Hepatocyte (in vitro differentiated cells): ENCODE data around the gene VMAC. TPM values are rescaled to one million over a fixed set of nuclear protein-coding genes. Genes with fewer than 3 reads are reported as not detected.

ENCODE experiments used
- DNase-seq: peaks from one replicate; pipeline ENCODE4 v3.0.0-alpha.2; 2016; ENCODE audit warnings: low spot score
- H2AFZ ChIP-seq: fragments of 200-600 bp; sonication (generic); 2 replicates; pipeline ENCODE4 v1.6.0; 2016; ENCODE audit warnings: antibody characterized with exemption, mild to moderate bottlenecking
- H3K27ac ChIP-seq: fragments of 200-600 bp; sonication (generic); 2 replicates; pipeline ENCODE4 v1.5.1; 2016; ENCODE audit warnings: mild to moderate bottlenecking
- H3K27me3 ChIP-seq: fragments of 200-600 bp; sonication (generic); 2 replicates; pipeline ENCODE4 v1.6.1; 2016
- H3K36me3 ChIP-seq: fragments of 200-600 bp; sonication (generic); replicated peaks from 2 replicates; pipeline ENCODE4 v1.5.1; 2016; ENCODE audit warnings: low read depth; ENCODE audit not compliant: insufficient read depth
- H3K4me1 ChIP-seq: fragments of 200-600 bp; sonication (generic); 2 replicates; pipeline ENCODE4 v1.5.1; 2016; ENCODE audit warnings: mild to moderate bottlenecking, moderate library complexity; ENCODE audit not compliant: insufficient read depth
- H3K4me2 ChIP-seq: fragments of 200-600 bp; sonication (generic); 2 replicates; pipeline ENCODE4 v1.6.0; 2016
- H3K4me3 ChIP-seq: fragments of 200-600 bp; sonication (generic); 2 replicates; pipeline ENCODE4 v1.5.1; 2016; ENCODE audit warnings: mild to moderate bottlenecking
- H3K79me2 ChIP-seq: fragments of 200-600 bp; sonication (generic); 2 replicates; pipeline ENCODE4 v1.6.0; 2017; ENCODE audit warnings: mild to moderate bottlenecking
- H3K9me2 ChIP-seq: fragments of 200-600 bp; sonication (generic); replicated peaks from 2 replicates; pipeline ENCODE4 v1.6.0; 2017; ENCODE audit warnings: mild to moderate bottlenecking; ENCODE audit not compliant: insufficient read depth
- H3K9me3 ChIP-seq: fragments of 200-600 bp; sonication (generic); 2 replicates; pipeline ENCODE4 v1.5.1; 2016; ENCODE audit warnings: low read depth, mild to moderate bottlenecking
- H4K20me1 ChIP-seq: fragments of 200-600 bp; sonication (generic); 2 replicates; pipeline ENCODE4 v1.6.0; 2016; ENCODE audit warnings: mild to moderate bottlenecking; ENCODE audit not compliant: insufficient read depth, poor library complexity, severe bottlenecking
- EZH2 ChIP-seq: fragments of 200-600 bp; sonication (generic); IDR thresholded peaks from 2 replicates; pipeline ENCODE4 v1.6.1; 2016; ENCODE audit warnings: antibody characterized with exemption, mild to moderate bottlenecking, borderline replicate concordance
- EZH2phosphoT487 ChIP-seq: fragments of 200-600 bp; sonication (generic); IDR thresholded peaks from one replicate; pipeline ENCODE4 v1.6.1; 2018; ENCODE audit warnings: antibody characterized with exemption, mild to moderate bottlenecking, low read depth, moderate library complexity; ENCODE audit not compliant: unreplicated experiment, severe bottlenecking
- WGBS: methylation state at CpG from one replicate; pipeline ENCODE4 v1.1.6; 2016; ENCODE audit warnings: low lambda C conversion rate; ENCODE audit errors: missing lambda C conversion rate; 5-methylcytosine and 5-hydroxymethylcytosine counted together
- polyA plus RNA-seq: library from polyadenylated mRNA; unstranded; fragments of >200 nt; fragmentation: Nextera tagmentation; extraction: Ambion mirVana; gene quantifications from 2 replicates; pipeline ENCODE4 v1.2.1, GENCODE V29; 2016
- total RNA-seq: library from RNA; depleted of rRNA; stranded (reverse); fragments of >200 nt; gene quantifications from 2 replicates; pipeline ENCODE4 v1.2.3, GENCODE V29; 2014
- TF ChIP-seq, protein P1 (sequence below): fragments of 200-600 bp; sonication (generic); IDR thresholded peaks from 2 replicates; pipeline ENCODE4 v1.5.1; 2016; ENCODE audit warnings: antibody characterized with exemption, mild to moderate bottlenecking; ENCODE audit not compliant: poor library complexity

VMAC gene
- total and polyA plus RNA-seq, 2 experiments from 2014 or later, result 4.5 to 5.9 TPM

DNA sequence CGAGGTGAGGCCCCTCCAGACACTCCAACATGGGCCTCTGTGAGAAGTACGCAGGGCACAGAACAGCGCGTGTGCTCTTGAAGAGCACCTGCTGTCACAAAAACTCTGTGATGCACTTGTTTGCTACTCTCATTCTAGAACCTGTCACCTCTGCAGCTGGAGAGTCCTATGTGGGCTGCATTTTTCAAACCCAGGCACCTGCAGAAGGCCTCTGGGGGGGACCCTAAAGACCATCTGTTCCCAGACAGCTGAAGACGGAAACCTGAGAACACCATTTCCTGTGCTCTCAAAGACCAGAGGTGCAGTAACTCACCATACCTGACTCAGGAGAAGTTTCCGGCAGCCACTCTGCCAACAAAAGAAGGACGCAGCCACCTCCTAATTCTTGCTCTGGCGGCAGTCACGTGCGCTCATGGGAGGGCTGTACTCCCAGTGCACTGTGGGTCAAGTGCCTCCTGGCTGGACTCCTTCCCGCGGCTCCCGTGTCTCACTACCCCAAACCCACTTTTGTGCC lies 45.2 kb downstream of the VMAC start:
- Histone ChIP-seq H3K36me3 (no peaks in the 10 kb centered on the region), H3K27me3 (no peaks in the 10 kb centered on the region), H3K79me2 (peaks cover 95% of the 10 kb centered on the region), H2AFZ (no peak overlapping the region), H3K4me2 (no peak overlapping the region), H3K4me1 (peaks cover 64% of the 10 kb centered on the region), H3K9me2 (no peaks in the 10 kb centered on the region), H4K20me1 (peaks cover 65% of the 10 kb centered on the region), H3K9me3 (no peaks in the 10 kb centered on the region), H3K4me3 (no peak overlapping the region), H3K27ac (peak overlapping the region; percentile 86)
- WGBS, result 95% methylated on average over 13 of the region's 13 CpGs
- DNase-seq, result no peak
- TF ChIP-seq, protein P1, sequence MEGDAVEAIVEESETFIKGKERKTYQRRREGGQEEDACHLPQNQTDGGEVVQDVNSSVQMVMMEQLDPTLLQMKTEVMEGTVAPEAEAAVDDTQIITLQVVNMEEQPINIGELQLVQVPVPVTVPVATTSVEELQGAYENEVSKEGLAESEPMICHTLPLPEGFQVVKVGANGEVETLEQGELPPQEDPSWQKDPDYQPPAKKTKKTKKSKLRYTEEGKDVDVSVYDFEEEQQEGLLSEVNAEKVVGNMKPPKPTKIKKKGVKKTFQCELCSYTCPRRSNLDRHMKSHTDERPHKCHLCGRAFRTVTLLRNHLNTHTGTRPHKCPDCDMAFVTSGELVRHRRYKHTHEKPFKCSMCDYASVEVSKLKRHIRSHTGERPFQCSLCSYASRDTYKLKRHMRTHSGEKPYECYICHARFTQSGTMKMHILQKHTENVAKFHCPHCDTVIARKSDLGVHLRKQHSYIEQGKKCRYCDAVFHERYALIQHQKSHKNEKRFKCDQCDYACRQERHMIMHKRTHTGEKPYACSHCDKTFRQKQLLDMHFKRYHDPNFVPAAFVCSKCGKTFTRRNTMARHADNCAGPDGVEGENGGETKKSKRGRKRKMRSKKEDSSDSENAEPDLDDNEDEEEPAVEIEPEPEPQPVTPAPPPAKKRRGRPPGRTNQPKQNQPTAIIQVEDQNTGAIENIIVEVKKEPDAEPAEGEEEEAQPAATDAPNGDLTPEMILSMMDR, result no peak
- TF ChIP-seq EZH2, result no peak
- TF ChIP-seq EZH2phosphoT487, result no peak

GRCh38 chr19:5950741-5951140 lies 46.1 kb downstream of the VMAC start:
- H3K9me3 ChIP-seq, result no peaks in the 10 kb centered on the region
- peaks cover 61% of the 10 kb centered on the region for H4K20me1 ChIP-seq
- peaks cover 73% of the 10 kb centered on the region for H3K4me1 ChIP-seq
- peak overlapping the region; percentile 0 for H3K27ac ChIP-seq
- no peak for DNase-seq
- H3K4me2 ChIP-seq, result no peak overlapping the region
- TF ChIP-seq, protein P1, result no peak
- TF ChIP-seq EZH2 (no peak), EZH2phosphoT487 (no peak)
- H3K27me3 ChIP-seq, result no peaks in the 10 kb centered on the region
- 63% methylated on average over 3 of the region's 3 CpGs for WGBS
- no peak overlapping the region for H3K4me3 ChIP-seq
- H3K79me2 ChIP-seq, result peaks cover 95% of the 10 kb centered on the region
- no peaks in the 10 kb centered on the region for H3K36me3 ChIP-seq
- no peaks in the 10 kb centered on the region for H3K9me2 ChIP-seq
- H2AFZ ChIP-seq, result no peak overlapping the region

DNA sequence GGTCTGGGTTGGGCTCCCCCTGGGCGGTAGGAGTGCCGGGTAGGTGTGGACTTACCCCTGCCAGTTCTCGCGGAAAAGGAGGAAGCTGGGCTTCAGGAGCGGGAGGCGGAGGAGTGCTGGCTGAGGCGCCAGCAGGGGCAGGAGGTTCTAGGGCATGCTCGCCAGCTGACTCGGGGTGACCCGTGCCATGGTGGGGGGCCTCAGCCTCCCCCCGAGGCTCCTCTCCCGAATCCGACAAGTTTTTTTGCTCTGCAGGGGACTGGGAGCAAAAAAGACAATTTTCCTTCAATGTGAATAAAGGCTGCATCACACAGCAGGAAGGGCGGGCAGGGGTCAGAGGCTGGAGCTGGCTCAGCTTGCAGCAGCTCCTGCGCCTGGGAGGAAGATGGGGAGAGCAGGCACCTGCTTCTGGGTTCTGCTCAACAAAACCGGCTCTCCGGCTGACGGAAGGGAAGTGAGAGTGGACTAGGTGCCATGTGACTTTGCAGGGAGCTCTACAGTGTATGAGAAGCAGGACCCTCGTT lies 46.7 kb downstream of the VMAC start:
- WGBS, result 68% methylated on average over 19 of the region's 19 CpGs
- Histone ChIP-seq H3K4me2 (peak overlapping the region; percentile 16), H3K4me1 (peaks cover 79% of the 10 kb centered on the region)

More for the DNA sequence above, 46.7 kb downstream of the VMAC start:
- peaks cover 95% of the 10 kb centered on the region for H3K79me2 ChIP-seq
- no peak for TF ChIP-seq EZH2
- no peak for TF ChIP-seq EZH2phosphoT487
- TF ChIP-seq, protein P1, result no peak
- no peaks in the 10 kb centered on the region for H3K36me3 ChIP-seq
- peaks cover 61% of the 10 kb centered on the region for H4K20me1 ChIP-seq
- no peak overlapping the region for H3K4me3 ChIP-seq
- DNase-seq, result no peak
- H3K9me3 ChIP-seq, result no peaks in the 10 kb centered on the region
- H2AFZ ChIP-seq, result no peak overlapping the region
- no peaks in the 10 kb centered on the region for H3K27me3 ChIP-seq
- H3K27ac ChIP-seq, result peak overlapping the region; percentile 20
- no peaks in the 10 kb centered on the region for H3K9me2 ChIP-seq
